PFSK-1 (cell line): ENCODE measurements around the gene TMEM17.

Experiments used
- FOXP2 ChIP-seq: optimal IDR thresholded peaks from 2 replicates; pipeline ENCODE3; 2011; ENCODE audit warnings: borderline replicate concordance, control low read depth, inconsistent platforms; ENCODE audit not compliant: insufficient read depth; ENCODE audit errors: extremely low read length, extremely low read depth
- POLR2AphosphoS5 ChIP-seq: IDR thresholded peaks from 2 replicates; pipeline ENCODE4 v1.6.1; 2012; ENCODE audit warnings: low read depth, mild to moderate bottlenecking, control low read depth, low read length, moderate library complexity
- REST ChIP-seq, 2 experiments: IDR thresholded peaks; 2 replicates each; pipeline versions ENCODE4 v1.6.1 to v1.8.0; 2011 to 2012; ENCODE audit warnings: low read depth in 2 of 2, low read length in 2 of 2, control low read depth in 1 of 2, inconsistent platforms in 1 of 2, mild to moderate bottlenecking in 1 of 2, moderate library complexity in 1 of 2; ENCODE audit not compliant: insufficient read depth in 1 of 2
- SIN3A ChIP-seq: IDR thresholded peaks from 2 replicates; pipeline ENCODE4 v1.6.1; 2012; ENCODE audit warnings: mild to moderate bottlenecking, low read length, moderate library complexity, borderline replicate concordance; ENCODE audit not compliant: insufficient read depth
- TAF1 ChIP-seq: IDR thresholded peaks from 2 replicates; pipeline ENCODE4 v1.6.1; 2012; ENCODE audit warnings: low read length, control low read depth, borderline replicate concordance; ENCODE audit not compliant: insufficient read depth

Gene TMEM17

GRCh38 chr2:62450716-62451191 is 55.2 kb downstream of the TMEM17 start:
- TF ChIP-seq TAF1 (no peak), SIN3A (no peak), FOXP2 (no peak), POLR2AphosphoS5 (no peak), REST (IDR thresholded peaks at IDR 0.05; ENCODE audit: insufficient read depth in 1 of 2, low read depth in 2 of 2, low read length in 2 of 2) (no peak)
